Left renal pelvis (tissue), 4 donors: ENCODE data around the gene DCAF8. TPM values are rescaled to one million over a fixed set of nuclear protein-coding genes. Genes with fewer than 3 reads are reported as not detected.
A peak's percentile ranks its signal among the peaks of the same experiment; 100 is the strongest.
"Not testable (repeated sequence)": the region's sequence is repeated elsewhere in the genome, so short reads cannot be mapped to it uniquely, and the experiment has no call there.

Experiments
- DNase-seq, 4 donors: peaks; one replicate each; pipeline ENCODE4 v3.0.0-alpha.2; 2013; ENCODE audit warnings: low read depth in 4 of 4, low spot score in 3 of 4
- polyA plus RNA-seq, 4 donors: library from polyadenylated mRNA; unstranded; fragments of 120-200 nt; gene quantifications; one replicate each; pipeline ENCODE4 v1.2.1, GENCODE V29; 2013; ENCODE audit not compliant: insufficient read length in 4 of 4

Gene DCAF8
- 100 to 1,000 TPM; 133 to 272 (median 213) TPM for polyA plus RNA-seq

- DNase-seq, result peak; percentile 95 to 97 (median 96)
Measured at GRCh38 chr1:160261893-160262794, at the start of gene DCAF8. TSS of gene DCAF8 (minus strand) at chr1:160262549. CDS start at chr1:160244008, 18,541 bp downstream.

- no peak for DNase-seq
Measured at GRCh38 chr1:160309571-160309970, 47.2 kb upstream of the DCAF8 start.

GRCh38 chr1:160309185-160309557 lies 46.8 kb upstream of the DCAF8 start:
- DNase-seq, result no peak

GRCh38 chr1:160308451-160309184 lies 46.3 kb upstream of the DCAF8 start:
- no peak for DNase-seq

GRCh38 chr1:160307118-160307791 lies 44.9 kb upstream of the DCAF8 start:
- DNase-seq, result no peak

GRCh38 chr1:160300173-160300572 lies 37.8 kb upstream of the DCAF8 start:
- no peak for DNase-seq

GRCh38 chr1:160296036-160296435 lies 33.7 kb upstream of the DCAF8 start:
- DNase-seq, result no peak

- DNase-seq, result no peak
Measured at GRCh38 chr1:160293020-160293968, 30.9 kb upstream of the DCAF8 start.

- peak; percentile 18 to 57 (median 45) for DNase-seq
Measured at GRCh38 chr1:160291248-160292220, 29.2 kb upstream of the DCAF8 start.

GRCh38 chr1:160287769-160288168 lies 25.4 kb upstream of the DCAF8 start:
- DNase-seq, result not testable (repeated sequence)

GRCh38 chr1:160285506-160285905 lies 23.2 kb upstream of the DCAF8 start:
- no peak for DNase-seq

- DNase-seq, result peak in 3 of 4 donors; percentile 83 to 89 (median 84)
Measured at GRCh38 chr1:160284782-160285344, 22.5 kb upstream of the DCAF8 start, which contains the start of gene PEX19. TSS of gene PEX19 (minus strand) at chr1:160285133. CDS start at chr1:160285124, 9 bp downstream.

GRCh38 chr1:160284220-160284781 lies 22.0 kb upstream of the DCAF8 start:
- DNase-seq, result peak in 1 of 4 donors; percentile 21

GRCh38 chr1:160282807-160283206 lies 20.5 kb upstream of the DCAF8 start:
- DNase-seq, result no peak

GRCh38 chr1:160277987-160278386 lies 15.6 kb upstream of the DCAF8 start:
- no peak for DNase-seq

- no peak for DNase-seq
Measured at GRCh38 chr1:160277330-160277729, 15.0 kb upstream of the DCAF8 start.

GRCh38 chr1:160271025-160271424 lies 8.7 kb upstream of the DCAF8 start:
- no peak for DNase-seq
